A673 (cell line): ENCODE data around the gene APMAP. TPM values are rescaled to one million over a fixed set of nuclear protein-coding genes. Genes with fewer than 3 reads are reported as not detected.

Experiments used
- BruUV-seq: library from RNA; stranded (reverse); fragments of 400-500 nt; replicated peaks from 2 replicates; lab custom pipeline; 2021; lab: Mats Ljungman, UMichigan
- CTCF ChIA-PET: fragments of 300-600 bp; sonication (Branson Sonifier 250); formaldehyde crosslinking; loops from one replicate; lab custom pipeline; 2022; ENCODE audit warnings: antibody characterized with exemption; lab: Charles Lee
- POLR2A ChIA-PET: fragments of 300-600 bp; sonication (Branson Sonifier 250); formaldehyde crosslinking; loops from one replicate; lab custom pipeline; 2022; ENCODE audit warnings: antibody characterized with exemption; ENCODE audit not compliant: low non-redundant PET; lab: Charles Lee
- DNase-seq: peaks from one replicate; pipeline ENCODE4 v3.0.0-alpha.2; 2015; ENCODE audit warnings: low spot score
- H3K27ac ChIP-seq: fragments of 200-600 bp; sonication (generic); 2 replicates; pipeline ENCODE4 v1.5.1; 2016; ENCODE audit warnings: mixed run types, low read depth, mild to moderate bottlenecking, mixed read lengths, antibody characterized with exemption, low read length; ENCODE audit not compliant: poor library complexity, severe bottlenecking
- H3K27me3 ChIP-seq: fragments of 200-600 bp; sonication (generic); replicated peaks from 2 replicates; pipeline ENCODE4 v1.6.1; 2017; ENCODE audit warnings: mixed run types, low read depth, mild to moderate bottlenecking, mixed read lengths, antibody characterized with exemption, low read length; ENCODE audit not compliant: insufficient read depth, poor library complexity
- H3K36me3 ChIP-seq: fragments of 200-600 bp; sonication (generic); 2 replicates; pipeline ENCODE4 v1.6.1; 2016; ENCODE audit warnings: mixed run types, mild to moderate bottlenecking, mixed read lengths, antibody characterized with exemption, low read length; ENCODE audit not compliant: insufficient read depth, poor library complexity, severe bottlenecking
- H3K4me1 ChIP-seq: fragments of 200-600 bp; sonication (generic); 2 replicates; pipeline ENCODE4 v1.6.1; 2017; ENCODE audit warnings: mixed run types, mild to moderate bottlenecking, mixed read lengths, antibody characterized with exemption, low read length; ENCODE audit not compliant: insufficient read depth, poor library complexity, severe bottlenecking
- H3K4me3 ChIP-seq: fragments of 200-600 bp; sonication (generic); 2 replicates; pipeline ENCODE4 v1.5.1; 2016; ENCODE audit warnings: low read depth, mixed run types, mild to moderate bottlenecking, mixed read lengths, low read length; ENCODE audit not compliant: poor library complexity, severe bottlenecking
- H3K9me3 ChIP-seq: fragments of 200-600 bp; sonication (generic); 2 replicates; pipeline ENCODE4 v1.6.1; 2016; ENCODE audit warnings: mixed run types, low read depth, mild to moderate bottlenecking, mixed read lengths, antibody characterized with exemption, low read length; ENCODE audit not compliant: poor library complexity, severe bottlenecking
- EZH2 ChIP-seq: fragments of 200-600 bp; sonication (generic); IDR thresholded peaks from 2 replicates; pipeline ENCODE4 v1.6.1; 2017; ENCODE audit warnings: borderline replicate concordance, low read depth, mild to moderate bottlenecking, mixed read lengths, antibody characterized with exemption, low read length; ENCODE audit not compliant: poor library complexity, severe bottlenecking
- intact Hi-C: fragments of 100-400 bp; cut with micrococcal nuclease; formaldehyde crosslinking; loops from one replicate; pipeline ENCODE4 v1.10.0; 2022; ENCODE audit not compliant: unreplicated experiment
- total RNA-seq: library from RNA; stranded (reverse); gene quantifications from 2 replicates; pipeline ENCODE4 v1.2.3, GENCODE V29; 2021
- TF ChIP-seq, protein P1 (sequence below): fragments of 300-800, 200-600 bp; sonication (generic); conservative IDR thresholded peaks from 2 replicates; pipeline ENCODE4 v1.5.1; 2017; ENCODE audit warnings: low read depth, mild to moderate bottlenecking, antibody characterized with exemption, low read length, moderate library complexity, mixed read lengths

Gene APMAP
- total RNA-seq, 1 experiment from 2014 or later: 70.3 TPM

DNA sequence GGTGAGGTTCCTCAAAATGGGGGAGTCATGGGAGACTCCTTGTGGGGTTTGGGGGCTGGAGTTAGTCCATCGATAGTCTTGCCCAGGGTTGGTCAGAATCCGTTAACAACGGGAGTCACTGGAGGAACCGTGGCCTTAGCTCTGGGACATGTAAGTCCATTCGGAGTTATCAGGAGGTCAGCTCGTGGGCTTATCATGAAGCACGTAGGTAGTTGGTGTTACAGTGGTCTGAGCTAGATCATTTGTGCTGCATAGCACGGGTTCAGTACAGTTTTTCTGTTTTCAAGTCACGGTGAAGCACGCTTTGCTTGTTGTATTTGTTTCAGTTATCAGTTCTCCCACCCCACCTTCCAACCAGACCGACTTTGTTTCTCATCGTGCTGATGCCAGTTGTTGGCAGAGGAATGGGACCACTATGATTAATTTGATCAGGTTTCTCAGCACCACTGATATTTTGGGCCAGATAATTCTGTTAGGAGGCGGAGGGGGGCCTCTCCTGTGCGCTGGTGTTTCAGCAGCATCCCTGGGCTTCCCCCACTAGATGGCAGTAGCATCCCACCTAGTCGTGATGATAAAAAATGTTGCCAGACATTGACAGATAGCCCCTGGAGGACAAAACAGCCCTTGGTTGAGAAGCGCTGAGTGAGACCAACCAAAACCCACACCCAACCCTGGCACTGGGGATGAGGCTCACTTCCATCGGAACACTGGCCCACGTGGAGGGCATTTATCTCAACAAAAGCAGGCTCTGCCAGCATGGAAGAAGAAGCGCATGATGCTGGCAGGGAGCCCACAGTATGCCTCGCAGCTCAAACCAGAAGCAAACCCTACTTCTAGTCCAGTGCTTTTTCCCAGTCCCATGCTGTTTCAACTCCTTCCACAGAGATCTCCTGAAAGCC, 2.2 kb upstream of the APMAP start:
- H3K9me3 ChIP-seq: no peaks in the 10 kb centered on the region
- peak; percentile 85 for DNase-seq
- ChIA-PET POLR2A (no interaction called here), CTCF (interaction anchor here (0.9 to 2.0 kb wide), 2 partner anchors 396 to 405 kb away, joined by 4 to 6 read pairs; no protein-coding TSS in a partner anchor)
- BruUV-seq: no TSS peak
- TF ChIP-seq, protein P1, sequence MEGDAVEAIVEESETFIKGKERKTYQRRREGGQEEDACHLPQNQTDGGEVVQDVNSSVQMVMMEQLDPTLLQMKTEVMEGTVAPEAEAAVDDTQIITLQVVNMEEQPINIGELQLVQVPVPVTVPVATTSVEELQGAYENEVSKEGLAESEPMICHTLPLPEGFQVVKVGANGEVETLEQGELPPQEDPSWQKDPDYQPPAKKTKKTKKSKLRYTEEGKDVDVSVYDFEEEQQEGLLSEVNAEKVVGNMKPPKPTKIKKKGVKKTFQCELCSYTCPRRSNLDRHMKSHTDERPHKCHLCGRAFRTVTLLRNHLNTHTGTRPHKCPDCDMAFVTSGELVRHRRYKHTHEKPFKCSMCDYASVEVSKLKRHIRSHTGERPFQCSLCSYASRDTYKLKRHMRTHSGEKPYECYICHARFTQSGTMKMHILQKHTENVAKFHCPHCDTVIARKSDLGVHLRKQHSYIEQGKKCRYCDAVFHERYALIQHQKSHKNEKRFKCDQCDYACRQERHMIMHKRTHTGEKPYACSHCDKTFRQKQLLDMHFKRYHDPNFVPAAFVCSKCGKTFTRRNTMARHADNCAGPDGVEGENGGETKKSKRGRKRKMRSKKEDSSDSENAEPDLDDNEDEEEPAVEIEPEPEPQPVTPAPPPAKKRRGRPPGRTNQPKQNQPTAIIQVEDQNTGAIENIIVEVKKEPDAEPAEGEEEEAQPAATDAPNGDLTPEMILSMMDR: peak; percentile 89
- TF ChIP-seq EZH2: no peak
- no peak overlapping the region for H3K4me3 ChIP-seq
- peaks cover 18% of the 10 kb centered on the region for H3K4me1 ChIP-seq
- intact Hi-C loops: loop anchor here (1.0 to 10.0 kb wide), 6 partner anchors 71 to 404 kb away; partner anchors contain the start of gene ENTPD6
- H3K36me3 ChIP-seq: no peaks in the 10 kb centered on the region
- H3K27ac ChIP-seq: no peak overlapping the region
- peaks cover 3% of the 10 kb centered on the region for H3K27me3 ChIP-seq

DNA sequence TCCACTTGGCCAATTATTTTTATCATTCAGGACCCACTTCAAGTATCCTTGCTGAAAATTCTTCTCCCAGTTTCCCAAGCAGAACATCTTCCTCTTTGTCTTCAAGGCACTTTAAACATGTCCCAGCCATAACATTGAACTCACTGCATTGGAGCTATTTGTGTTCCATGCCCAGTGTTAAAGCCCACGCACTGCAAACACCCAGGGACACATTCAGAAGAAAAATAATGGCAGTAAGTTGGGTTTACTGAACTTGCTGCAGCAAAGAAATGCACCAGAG, 1.6 kb upstream of the APMAP start:
- ChIA-PET POLR2A (no interaction called here), CTCF (interaction anchor here (0.9 to 2.0 kb wide), 3 partner anchors 65 to 413 kb away, joined by 3 to 6 read pairs (median 4); partner anchors contain the start of gene GINS1)
- intact Hi-C loops: loop anchor here (2.0 to 10.0 kb wide), 4 partner anchors 203 to 405 kb away; partner anchors contain the start of gene ENTPD6

DNA sequence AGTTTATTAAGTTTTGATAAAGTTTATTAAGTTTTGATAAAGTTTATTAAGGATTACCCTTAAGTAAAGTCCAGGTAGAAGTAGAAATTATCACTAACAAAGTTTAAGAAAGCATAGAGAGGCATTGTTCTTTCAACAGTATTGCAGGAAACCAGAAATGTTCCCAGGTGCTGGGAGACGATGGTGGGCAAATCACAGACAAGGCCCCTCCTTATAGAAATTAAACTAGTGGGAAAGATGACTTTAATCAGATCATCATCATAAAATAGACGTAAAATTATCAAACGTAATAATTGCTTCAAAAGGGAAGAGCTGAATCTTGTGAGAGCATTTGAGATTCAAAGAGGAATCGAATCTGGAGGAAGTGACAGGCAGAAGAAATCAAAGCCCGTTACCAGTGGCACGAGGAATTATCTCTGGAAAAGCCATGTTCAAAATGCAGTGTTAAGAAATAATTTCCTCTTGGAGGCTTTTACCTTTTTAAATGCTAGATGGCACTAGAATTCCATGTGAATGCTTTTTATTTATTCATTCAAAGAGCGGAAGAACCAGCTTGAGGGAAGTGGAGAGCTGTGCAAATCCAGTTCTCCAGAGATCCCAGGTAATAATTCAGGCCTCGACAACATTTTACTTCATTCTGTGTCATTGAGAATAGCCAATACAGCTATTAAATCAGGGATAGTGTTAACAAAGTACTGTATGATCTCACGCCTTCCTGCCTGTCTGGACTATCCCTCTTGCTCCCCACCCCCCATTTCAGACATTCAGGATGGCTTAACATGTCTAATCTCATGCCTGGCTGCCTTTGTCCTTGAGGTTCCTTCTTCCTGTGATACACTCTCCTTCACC, 1.0 kb upstream of the APMAP start:
- POLR2A ChIA-PET: no interaction called here
- Histone ChIP-seq H3K4me3 (peak overlapping the region; percentile 92), H3K27me3 (peaks cover 3% of the 10 kb centered on the region), H3K27ac (peak overlapping the region; percentile 85), H3K9me3 (no peaks in the 10 kb centered on the region), H3K4me1 (peaks cover 18% of the 10 kb centered on the region), H3K36me3 (no peaks in the 10 kb centered on the region)
- no TSS peak for BruUV-seq
- intact Hi-C loops: loop anchor here (2.0 to 10.0 kb wide), 4 partner anchors 204 to 405 kb away; partner anchors contain the start of gene ENTPD6
- CTCF ChIA-PET: interaction anchor here (0.9 to 2.0 kb wide), 3 partner anchors 65 to 414 kb away, joined by 3 to 6 read pairs (median 4); partner anchors contain the start of gene GINS1
- TF ChIP-seq EZH2: no peak
- TF ChIP-seq, protein P1: peak; percentile 50
- DNase-seq: peak; percentile 70

More for the DNA sequence above, 1.6 kb upstream of the APMAP start:
- DNase-seq: no peak
- Histone ChIP-seq H3K27ac (no peak overlapping the region), H3K9me3 (no peaks in the 10 kb centered on the region), H3K4me1 (peaks cover 18% of the 10 kb centered on the region), H3K4me3 (no peak overlapping the region), H3K36me3 (no peaks in the 10 kb centered on the region), H3K27me3 (peaks cover 3% of the 10 kb centered on the region)
- no TSS peak for BruUV-seq
- TF ChIP-seq, protein P1: no peak
- no peak for TF ChIP-seq EZH2
